NK-92 (cell line): ENCODE measurements around the gene TM4SF1.
"Not testable (repeated sequence)": the region's sequence is repeated elsewhere in the genome, so short reads cannot be mapped to it uniquely, and the experiment has no call there.

ENCODE experiments used
- DNase-seq: peaks from one replicate; lab custom pipeline; 2025; ENCODE audit not compliant: unreplicated experiment; lab: John Stamatoyannopoulos, UW

TM4SF1 gene

DNA sequence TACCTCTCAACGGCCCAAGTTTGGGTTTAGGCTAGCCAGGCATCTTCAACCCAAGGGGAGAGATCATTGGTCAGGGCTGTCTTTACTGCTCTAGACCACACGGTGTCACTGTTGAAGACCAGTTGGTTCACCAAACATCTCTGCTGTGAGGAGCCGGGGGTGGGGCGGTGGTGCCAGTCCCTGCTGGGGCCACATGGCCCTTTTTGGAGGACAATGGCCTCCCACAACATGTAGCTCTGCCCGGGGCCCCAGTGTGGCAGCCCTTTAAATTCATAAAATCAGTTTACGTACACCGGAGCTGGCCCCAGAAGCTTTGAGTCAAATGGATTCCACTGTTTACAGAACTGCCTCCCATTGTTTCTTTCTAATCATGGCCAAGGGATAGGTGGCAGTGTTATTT, 24.9 kb downstream of the TM4SF1 start:
- DNase-seq = no peak

DNA sequence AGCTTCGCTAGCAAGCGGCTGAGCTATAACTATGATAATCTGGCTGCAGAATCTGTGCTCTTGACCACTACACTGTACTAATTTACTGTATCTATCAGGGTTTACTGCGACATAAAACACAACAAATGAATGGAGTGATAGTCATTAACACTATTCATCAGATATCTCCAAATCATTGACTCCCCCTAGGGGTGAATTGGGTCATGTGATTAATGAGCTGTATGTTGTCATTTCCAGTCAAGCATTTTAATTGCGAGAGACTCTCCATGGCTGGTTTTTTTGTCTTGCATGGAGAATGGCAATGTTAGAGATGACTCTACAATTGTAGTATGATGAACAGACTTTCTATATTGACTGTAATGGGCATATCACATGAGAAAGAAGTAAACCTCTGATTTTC, 33.5 kb downstream of the TM4SF1 start:
- DNase-seq = no peak

GRCh38 chr3:149342413-149343380, 34.8 kb downstream of the TM4SF1 start:
- no peak for DNase-seq

- DNase-seq = no peak
Observed at GRCh38 chr3:149340310-149340933, 37.0 kb downstream of the TM4SF1 start.

- no peak for DNase-seq
Observed at GRCh38 chr3:149339931-149340309, 37.5 kb downstream of the TM4SF1 start.

DNA sequence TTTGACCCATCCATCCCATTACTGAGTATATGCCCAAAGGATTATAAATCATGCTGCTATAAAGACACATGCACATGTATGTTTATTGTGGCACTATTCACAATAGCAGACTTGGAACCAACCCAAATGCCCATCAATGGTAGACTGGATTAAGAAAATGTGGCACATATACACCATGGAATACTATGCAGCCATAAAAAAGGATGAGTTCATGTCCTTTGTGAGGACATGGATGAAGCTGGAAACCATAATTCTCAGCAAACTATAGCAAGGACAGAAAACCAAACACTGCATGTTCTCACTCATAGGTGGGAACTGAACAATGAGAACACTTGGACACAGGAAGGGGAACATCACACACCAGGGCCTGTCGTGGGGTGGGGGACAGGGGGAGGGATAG, 40.0 kb downstream of the TM4SF1 start:
- DNase-seq = not testable (repeated sequence)

- no peak for DNase-seq
Observed at GRCh38 chr3:149336925-149337324, 40.5 kb downstream of the TM4SF1 start.

DNA sequence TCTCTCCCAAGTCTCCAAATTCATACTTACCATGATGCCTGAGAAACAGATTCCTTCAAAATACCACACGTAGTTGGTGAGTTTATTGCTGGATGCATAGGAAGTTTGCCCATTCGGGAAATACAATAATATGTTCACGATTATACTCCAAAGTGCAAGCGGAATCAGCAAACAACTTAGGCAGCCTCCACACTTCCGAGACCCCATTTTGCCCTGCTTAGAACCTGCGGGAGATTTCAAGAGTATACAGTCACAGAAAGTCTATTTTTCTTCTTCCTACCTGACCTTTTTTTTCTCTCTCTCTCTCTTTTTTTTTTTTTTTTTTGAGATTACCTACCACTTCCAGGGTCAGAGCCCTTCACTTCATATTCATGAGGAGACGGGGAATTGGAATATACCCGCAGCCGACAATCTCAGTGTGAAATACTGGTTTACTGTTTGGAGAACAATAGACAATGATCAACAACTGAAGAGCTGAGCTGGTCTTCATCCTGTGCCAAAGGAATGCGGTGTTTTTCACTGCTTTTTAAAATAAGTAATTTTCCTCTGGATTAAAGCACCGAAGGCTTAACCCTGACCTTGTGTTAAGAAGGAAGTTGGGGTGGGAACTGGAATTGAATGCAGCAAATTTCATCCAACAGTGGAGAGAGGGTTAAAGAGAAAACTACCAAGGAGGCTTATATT, 44.1 kb downstream of the TM4SF1 start, which contains the start of gene TM4SF18:
TSS of gene TM4SF18 (minus strand) at position 461 of the 684 bp plus-strand sequence. CDS start at position 207, 254 bp downstream.
- no peak for DNase-seq

DNA sequence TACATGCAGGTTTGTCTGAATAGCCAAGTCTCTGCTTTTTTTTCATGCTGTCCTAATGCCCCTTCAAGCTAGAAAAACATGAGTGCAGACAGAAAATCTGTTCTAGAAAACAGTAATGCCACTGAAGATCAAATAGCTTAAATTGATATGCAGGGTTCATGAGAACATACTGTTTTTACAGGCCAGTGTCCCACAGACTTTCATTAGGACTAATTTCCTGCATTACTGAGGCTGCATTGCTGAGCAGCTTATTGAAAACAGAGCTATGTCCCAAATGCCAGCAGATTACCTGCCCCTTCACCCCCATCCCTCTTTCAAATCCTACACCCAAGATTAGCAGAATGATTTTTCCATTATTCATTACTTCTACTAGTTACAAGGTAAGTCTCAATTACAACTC, 44.7 kb downstream of the TM4SF1 start:
- no peak for DNase-seq

- no peak for DNase-seq
Observed at GRCh38 chr3:149332227-149332765, 45.2 kb downstream of the TM4SF1 start.

DNA sequence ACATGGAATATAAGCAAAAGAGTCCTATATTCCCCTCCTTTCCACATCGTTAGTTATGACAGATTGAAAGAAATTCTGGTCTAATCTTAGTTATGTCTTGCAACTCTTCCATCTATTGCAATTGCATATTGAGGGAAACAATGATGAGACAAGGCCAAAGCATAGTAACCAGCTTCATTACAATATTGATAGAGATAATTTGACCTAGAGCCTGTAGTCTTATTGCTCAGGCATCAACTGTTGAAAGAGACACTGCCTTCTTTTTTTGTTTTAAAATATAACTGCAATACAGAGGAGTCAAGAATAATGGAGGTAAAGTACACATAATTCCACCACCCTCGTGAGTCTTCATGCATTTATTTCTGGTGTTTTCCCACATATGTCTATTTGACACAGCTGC, 46.1 kb downstream of the TM4SF1 start:
- no peak for DNase-seq

DNA sequence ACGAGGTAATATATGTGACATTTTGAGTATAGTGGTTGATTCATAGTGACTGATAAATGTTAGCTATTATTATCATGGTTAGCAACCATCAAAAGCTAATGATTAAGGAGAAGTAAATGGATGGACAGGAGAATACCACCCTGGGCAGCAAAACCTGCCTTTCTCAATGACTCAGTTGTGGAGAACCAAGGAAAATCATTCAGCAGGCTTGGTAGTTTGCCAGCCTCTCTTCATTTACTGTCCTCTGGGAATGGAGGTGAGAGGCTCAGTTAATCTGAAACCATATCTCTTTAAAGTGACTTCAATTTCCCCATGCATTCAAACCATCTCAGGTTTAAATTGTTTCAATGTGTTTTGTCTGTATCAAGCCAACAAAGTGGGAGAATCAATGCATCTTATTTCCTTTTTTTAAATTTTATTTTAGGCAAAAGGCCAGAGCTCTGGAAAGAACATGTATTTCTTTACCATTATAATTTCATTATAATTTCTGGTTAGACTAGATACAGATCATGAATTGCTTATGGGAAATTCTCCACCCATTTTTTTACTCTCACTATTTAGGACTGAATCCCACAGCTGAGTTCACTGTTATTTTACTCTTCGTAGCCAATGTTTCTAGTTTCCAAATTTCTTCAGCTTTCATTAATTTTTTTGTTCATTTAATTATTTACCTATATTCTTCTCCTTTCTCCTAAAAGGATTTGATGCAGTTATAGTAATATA, 46.7 kb downstream of the TM4SF1 start:
- DNase-seq = no peak

DNA sequence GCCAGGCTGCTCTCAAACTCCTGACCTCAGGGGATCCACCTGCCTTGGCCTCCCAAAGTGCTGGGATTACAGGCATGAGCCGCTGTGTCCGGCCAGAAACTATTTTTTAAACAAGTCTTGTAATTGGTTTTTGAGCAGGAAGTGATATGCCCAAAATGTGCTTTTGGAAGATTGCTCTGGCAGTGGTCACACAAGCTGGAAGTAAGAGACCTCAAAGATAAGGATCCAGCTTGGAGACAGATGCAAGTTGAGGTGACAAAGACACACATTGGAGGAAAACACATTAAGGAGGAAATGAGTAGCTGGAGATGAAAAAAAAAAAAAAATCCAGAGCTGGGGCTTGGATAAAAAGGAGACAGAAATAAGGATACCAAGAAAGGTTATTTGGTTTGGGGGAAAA, 50.3 kb downstream of the TM4SF1 start:
- no peak for DNase-seq

- no peak for DNase-seq
Observed at GRCh38 chr3:149325581-149325980, 51.9 kb downstream of the TM4SF1 start.

GRCh38 chr3:149324332-149324731, 53.1 kb downstream of the TM4SF1 start:
- DNase-seq = no peak

DNA sequence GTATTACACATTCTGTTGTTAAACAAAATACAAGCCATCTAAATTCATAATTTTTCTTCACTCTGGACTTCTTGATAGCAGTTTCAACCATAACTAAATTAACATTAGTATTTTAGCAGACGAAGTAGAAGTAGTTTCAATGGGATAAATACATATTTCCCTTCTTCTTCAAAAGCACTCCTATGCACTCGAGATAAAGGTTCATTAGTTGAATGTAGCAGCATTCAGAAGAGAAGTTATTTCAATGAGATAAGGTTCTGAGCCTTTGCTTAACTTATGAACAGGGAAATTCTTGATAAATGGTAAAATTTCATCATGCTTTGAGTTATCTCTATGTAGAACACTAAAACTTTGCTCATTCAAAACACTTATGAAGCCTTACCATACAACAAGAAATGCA, 55.8 kb downstream of the TM4SF1 start:
- no peak for DNase-seq

- no peak for DNase-seq
Observed at GRCh38 chr3:149321136-149321535, 56.3 kb downstream of the TM4SF1 start.

DNA sequence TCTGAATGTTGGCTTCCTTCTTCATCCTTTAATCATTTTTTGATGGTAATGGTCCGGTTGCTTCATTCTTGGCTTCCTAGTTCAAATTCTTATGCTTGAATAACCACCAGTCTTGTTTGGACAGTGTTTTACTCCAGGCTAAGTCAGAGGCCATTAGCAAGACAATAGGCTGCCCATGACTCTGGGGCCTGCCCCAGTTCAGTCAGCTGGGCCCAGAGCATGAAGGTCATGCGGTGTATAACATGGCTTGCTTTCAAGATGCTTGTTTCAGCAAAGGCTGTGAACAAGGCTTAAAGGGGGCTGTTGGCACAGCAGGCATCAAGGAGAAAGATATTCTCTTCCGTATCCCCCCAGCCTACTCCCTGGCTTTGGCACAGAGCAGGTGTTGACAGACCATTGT, 57.7 kb downstream of the TM4SF1 start:
- DNase-seq = no peak
